OCI-LY3 (cell line): ENCODE measurements around the gene TEKT1.
"Not testable (repeated sequence)": the region's sequence is repeated elsewhere in the genome, so short reads cannot be mapped to it uniquely, and the experiment has no call there.

Experiments used
- H2AFZ ChIP-seq: fragments of 200-600, 300-600 bp; shearing (Covaris generic); 2 replicates; pipeline ENCODE4 v1.6.0; 2014; ENCODE audit warnings: antibody characterized with exemption, low read depth, low read length
- H3K27ac ChIP-seq: fragments of 200-600, 300-600 bp; sonication (generic); 2 replicates; pipeline ENCODE4 v1.5.1; 2014; ENCODE audit warnings: mild to moderate bottlenecking, low read length, moderate library complexity, mixed read lengths
- H3K27me3 ChIP-seq: fragments of 200-600, 300-600 bp; sonication (generic); 2 replicates; pipeline ENCODE4 v1.6.1; 2014; ENCODE audit warnings: low read depth, low read length, mixed read lengths
- H3K36me3 ChIP-seq: fragments of 200-600, 300-600 bp; sonication (generic); replicated peaks from 2 replicates; pipeline ENCODE3; 2014; ENCODE audit warnings: low read depth, low read length, mixed read lengths
- H3K4me1 ChIP-seq: fragments of 300-600, 200-600 bp; sonication (generic); 2 replicates; pipeline ENCODE4 v1.6.1; 2014; ENCODE audit warnings: low read length, mixed read lengths
- H3K4me2 ChIP-seq: fragments of 200-600, 300-600 bp; sonication (generic); 2 replicates; pipeline ENCODE4 v1.6.1; 2014; ENCODE audit warnings: low read length, mixed read lengths
- H3K4me3 ChIP-seq: fragments of 300-600, 200-600 bp; sonication (generic); 2 replicates; pipeline ENCODE4 v1.5.1; 2014; ENCODE audit warnings: antibody characterized with exemption, mild to moderate bottlenecking, low read length, moderate library complexity
- H3K79me2 ChIP-seq: fragments of 300-600, 200-600 bp; shearing (Covaris generic); 2 replicates; pipeline ENCODE4 v1.6.1; 2014; ENCODE audit warnings: mild to moderate bottlenecking, low read length, mixed read lengths
- H3K9ac ChIP-seq: fragments of 300-600, 200-600 bp; shearing (Covaris generic); 2 replicates; pipeline ENCODE4 v1.6.0; 2014; ENCODE audit warnings: mild to moderate bottlenecking, low read length, moderate library complexity
- H3K9me3 ChIP-seq: fragments of 200-600, 300-600 bp; shearing (Covaris generic); 2 replicates; pipeline ENCODE4 v1.6.1; 2014; ENCODE audit warnings: low read length, mixed read lengths; ENCODE audit not compliant: insufficient read depth
- H4K20me1 ChIP-seq: fragments of 200-600, 300-600 bp; sonication (generic); 2 replicates; pipeline ENCODE4 v1.6.1; 2016; ENCODE audit warnings: low read length, mixed read lengths; ENCODE audit not compliant: insufficient read depth
- CTCF ChIP-seq: fragments of 200-600, 300-600 bp; sonication (generic); IDR thresholded peaks from 2 replicates; pipeline ENCODE4 v1.5.1; 2014; ENCODE audit warnings: antibody characterized with exemption, low read length, low read depth
- EZH2phosphoT487 ChIP-seq: fragments of 200-600 bp; shearing (Covaris generic); IDR thresholded peaks from 2 replicates; pipeline ENCODE4 v1.6.1; 2018; ENCODE audit warnings: antibody characterized with exemption, mixed run types, low read depth

Gene TEKT1

GRCh38 chr17:6775871-6776405 is 55.6 kb downstream of the TEKT1 start, which contains the start of gene FBXO39:
Gene FBXO39 (plus strand): TSS chr17:6776215. CDS start chr17:6779869, 3,654 bp downstream.
- no peaks in the 10 kb centered on the region for H4K20me1 ChIP-seq
- H2AFZ ChIP-seq: no peak within 1 kb of the TSS
- TF ChIP-seq EZH2phosphoT487 (no peak), CTCF (no peak)
- H3K9ac ChIP-seq: no peak within 1 kb of the TSS
- no peaks in the 10 kb centered on the region for H3K36me3 ChIP-seq
- no peak within 1 kb of the TSS for H3K27ac ChIP-seq
- H3K4me3 ChIP-seq: no peak within 1 kb of the TSS
- no peak within 1 kb of the TSS for H3K4me2 ChIP-seq
- H3K4me1 ChIP-seq: no peaks in the 10 kb centered on the region
- H3K79me2 ChIP-seq: no peaks in the 10 kb centered on the region
- H3K27me3 ChIP-seq: no peaks in the 10 kb centered on the region
- no peaks in the 10 kb centered on the region for H3K9me3 ChIP-seq

DNA sequence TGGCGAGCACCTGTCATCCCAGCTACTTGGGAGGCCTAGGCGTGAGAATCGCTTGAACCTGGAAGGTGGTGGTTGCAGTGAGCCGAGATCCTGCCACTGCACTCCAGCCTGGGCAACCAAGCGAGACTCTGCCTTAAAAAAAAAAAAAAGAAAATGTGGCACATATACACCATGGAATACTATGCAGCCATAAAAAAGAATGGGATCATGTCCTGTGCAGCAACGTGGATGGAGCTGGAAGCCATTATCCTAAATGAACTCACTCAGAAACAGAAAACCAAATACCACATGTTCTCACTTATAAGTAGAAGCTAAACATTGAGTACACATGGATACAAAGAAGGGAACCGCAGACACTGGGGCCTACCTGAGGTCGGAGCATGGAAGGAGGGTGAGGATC is 56.6 kb downstream of the TEKT1 start:
- H3K4me2 ChIP-seq, H3K27me3 ChIP-seq, H3K4me1 ChIP-seq, H3K9me3 ChIP-seq, H3K36me3 ChIP-seq, H3K27ac ChIP-seq, H2AFZ ChIP-seq, H3K79me2 ChIP-seq, H3K4me3 ChIP-seq, H4K20me1 ChIP-seq, H3K9ac ChIP-seq: not testable (repeated sequence)

GRCh38 chr17:6772016-6772415 is 59.5 kb downstream of the TEKT1 start:
- TF ChIP-seq EZH2phosphoT487 (no peak), CTCF (no peak)
- H3K27ac ChIP-seq: no peak overlapping the region
- no peaks in the 10 kb centered on the region for H3K4me1 ChIP-seq
- no peak overlapping the region for H3K4me3 ChIP-seq
- no peaks in the 10 kb centered on the region for H3K79me2 ChIP-seq
- no peak overlapping the region for H2AFZ ChIP-seq
- no peak overlapping the region for H3K4me2 ChIP-seq
- no peaks in the 10 kb centered on the region for H3K27me3 ChIP-seq
- no peaks in the 10 kb centered on the region for H3K9me3 ChIP-seq
- H4K20me1 ChIP-seq: no peaks in the 10 kb centered on the region
- H3K36me3 ChIP-seq: no peaks in the 10 kb centered on the region
- H3K9ac ChIP-seq: no peak overlapping the region

GRCh38 chr17:6768447-6768846 is 63.1 kb downstream of the TEKT1 start:
- no peaks in the 10 kb centered on the region for H3K79me2 ChIP-seq
- H3K9ac ChIP-seq: no peak overlapping the region
- no peaks in the 10 kb centered on the region for H3K36me3 ChIP-seq
- no peaks in the 10 kb centered on the region for H3K4me1 ChIP-seq
- no peaks in the 10 kb centered on the region for H3K9me3 ChIP-seq
- no peak overlapping the region for H3K27ac ChIP-seq
- H2AFZ ChIP-seq: no peak overlapping the region
- no peak overlapping the region for H3K4me3 ChIP-seq
- H3K27me3 ChIP-seq: no peaks in the 10 kb centered on the region
- no peaks in the 10 kb centered on the region for H4K20me1 ChIP-seq
- no peak for TF ChIP-seq CTCF
- no peak for TF ChIP-seq EZH2phosphoT487
- no peak overlapping the region for H3K4me2 ChIP-seq

- no peaks in the 10 kb centered on the region for H3K4me1 ChIP-seq
- H3K4me2 ChIP-seq: no peak overlapping the region
- H3K9me3 ChIP-seq: no peaks in the 10 kb centered on the region
- H3K27ac ChIP-seq: no peak overlapping the region
- no peak overlapping the region for H2AFZ ChIP-seq
- no peak overlapping the region for H3K4me3 ChIP-seq
- no peaks in the 10 kb centered on the region for H3K79me2 ChIP-seq
- no peak overlapping the region for H3K9ac ChIP-seq
- H3K36me3 ChIP-seq: no peaks in the 10 kb centered on the region
- H4K20me1 ChIP-seq: no peaks in the 10 kb centered on the region
- no peaks in the 10 kb centered on the region for H3K27me3 ChIP-seq
- no peak for TF ChIP-seq CTCF
- no peak for TF ChIP-seq EZH2phosphoT487
Measured at GRCh38 chr17:6761779-6762178, 69.8 kb downstream of the TEKT1 start.
